K562 (cell line): ENCODE measurements around the gene KRT76. TPM values are rescaled to one million over a fixed set of nuclear protein-coding genes. Genes with fewer than 3 reads are reported as not detected.

ENCODE experiments used
- PURB ChIP-seq: sonication (generic); formaldehyde crosslinking; IDR thresholded peaks from 2 replicates; pipeline ENCODE4 v1.9.0; 2021; ENCODE audit warnings: low read depth, mild to moderate bottlenecking, missing genetic modification reagents
- polyA plus RNA-seq, 8 experiments: library from polyadenylated mRNA; depleted of rRNA in 4 of 8; stranded (reverse) in 5 of 8; unstranded in 3 of 8; fragments of >200 nt; fragmentation: Nextera tagmentation in 2 of 8; fragmentation: Illumina TruSeq in 1 of 8; extraction: Ambion mirVana in 2 of 8; extraction: Trizol in 1 of 8; gene quantifications; 2 replicates each; pipeline versions ENCODE4 v1.2.1 to v1.2.3, GENCODE V29; 2011 to 2014; ENCODE audit warnings: inconsistent platforms in 1 of 8, missing spikeins in 1 of 8
- total RNA-seq, 7 experiments: library from RNA; depleted of rRNA in 6 of 7; stranded (reverse); fragments of >200 nt in 6 of 7; fragmentation: Illumina TruSeq in 2 of 7; extraction: Trizol in 2 of 7; gene quantifications; 2 replicates each; pipeline versions ENCODE4 v1.2.1 to v1.2.3, GENCODE V29; 2011 to 2021; ENCODE audit warnings: low replicate concordance in 1 of 7
- TF ChIP-seq, protein P1 (sequence below), 2 experiments: fragments of 450-650 bp; IDR thresholded peaks; 2 replicates each; pipeline ENCODE4 v1.6.1; 2016; ENCODE audit warnings: mild to moderate bottlenecking in 2 of 2, borderline replicate concordance in 1 of 2, low read depth in 1 of 2, moderate library complexity in 1 of 2

KRT76 gene
- total and polyA plus RNA-seq, 9 of the 15 experiments (the other 6 are each of a cell fraction or from before 2014, with no cell fraction given): not detected

GRCh38 chr12:52791271-52792184 lies 14.4 kb upstream of the KRT76 start (continued):
- TF ChIP-seq, protein P1, sequence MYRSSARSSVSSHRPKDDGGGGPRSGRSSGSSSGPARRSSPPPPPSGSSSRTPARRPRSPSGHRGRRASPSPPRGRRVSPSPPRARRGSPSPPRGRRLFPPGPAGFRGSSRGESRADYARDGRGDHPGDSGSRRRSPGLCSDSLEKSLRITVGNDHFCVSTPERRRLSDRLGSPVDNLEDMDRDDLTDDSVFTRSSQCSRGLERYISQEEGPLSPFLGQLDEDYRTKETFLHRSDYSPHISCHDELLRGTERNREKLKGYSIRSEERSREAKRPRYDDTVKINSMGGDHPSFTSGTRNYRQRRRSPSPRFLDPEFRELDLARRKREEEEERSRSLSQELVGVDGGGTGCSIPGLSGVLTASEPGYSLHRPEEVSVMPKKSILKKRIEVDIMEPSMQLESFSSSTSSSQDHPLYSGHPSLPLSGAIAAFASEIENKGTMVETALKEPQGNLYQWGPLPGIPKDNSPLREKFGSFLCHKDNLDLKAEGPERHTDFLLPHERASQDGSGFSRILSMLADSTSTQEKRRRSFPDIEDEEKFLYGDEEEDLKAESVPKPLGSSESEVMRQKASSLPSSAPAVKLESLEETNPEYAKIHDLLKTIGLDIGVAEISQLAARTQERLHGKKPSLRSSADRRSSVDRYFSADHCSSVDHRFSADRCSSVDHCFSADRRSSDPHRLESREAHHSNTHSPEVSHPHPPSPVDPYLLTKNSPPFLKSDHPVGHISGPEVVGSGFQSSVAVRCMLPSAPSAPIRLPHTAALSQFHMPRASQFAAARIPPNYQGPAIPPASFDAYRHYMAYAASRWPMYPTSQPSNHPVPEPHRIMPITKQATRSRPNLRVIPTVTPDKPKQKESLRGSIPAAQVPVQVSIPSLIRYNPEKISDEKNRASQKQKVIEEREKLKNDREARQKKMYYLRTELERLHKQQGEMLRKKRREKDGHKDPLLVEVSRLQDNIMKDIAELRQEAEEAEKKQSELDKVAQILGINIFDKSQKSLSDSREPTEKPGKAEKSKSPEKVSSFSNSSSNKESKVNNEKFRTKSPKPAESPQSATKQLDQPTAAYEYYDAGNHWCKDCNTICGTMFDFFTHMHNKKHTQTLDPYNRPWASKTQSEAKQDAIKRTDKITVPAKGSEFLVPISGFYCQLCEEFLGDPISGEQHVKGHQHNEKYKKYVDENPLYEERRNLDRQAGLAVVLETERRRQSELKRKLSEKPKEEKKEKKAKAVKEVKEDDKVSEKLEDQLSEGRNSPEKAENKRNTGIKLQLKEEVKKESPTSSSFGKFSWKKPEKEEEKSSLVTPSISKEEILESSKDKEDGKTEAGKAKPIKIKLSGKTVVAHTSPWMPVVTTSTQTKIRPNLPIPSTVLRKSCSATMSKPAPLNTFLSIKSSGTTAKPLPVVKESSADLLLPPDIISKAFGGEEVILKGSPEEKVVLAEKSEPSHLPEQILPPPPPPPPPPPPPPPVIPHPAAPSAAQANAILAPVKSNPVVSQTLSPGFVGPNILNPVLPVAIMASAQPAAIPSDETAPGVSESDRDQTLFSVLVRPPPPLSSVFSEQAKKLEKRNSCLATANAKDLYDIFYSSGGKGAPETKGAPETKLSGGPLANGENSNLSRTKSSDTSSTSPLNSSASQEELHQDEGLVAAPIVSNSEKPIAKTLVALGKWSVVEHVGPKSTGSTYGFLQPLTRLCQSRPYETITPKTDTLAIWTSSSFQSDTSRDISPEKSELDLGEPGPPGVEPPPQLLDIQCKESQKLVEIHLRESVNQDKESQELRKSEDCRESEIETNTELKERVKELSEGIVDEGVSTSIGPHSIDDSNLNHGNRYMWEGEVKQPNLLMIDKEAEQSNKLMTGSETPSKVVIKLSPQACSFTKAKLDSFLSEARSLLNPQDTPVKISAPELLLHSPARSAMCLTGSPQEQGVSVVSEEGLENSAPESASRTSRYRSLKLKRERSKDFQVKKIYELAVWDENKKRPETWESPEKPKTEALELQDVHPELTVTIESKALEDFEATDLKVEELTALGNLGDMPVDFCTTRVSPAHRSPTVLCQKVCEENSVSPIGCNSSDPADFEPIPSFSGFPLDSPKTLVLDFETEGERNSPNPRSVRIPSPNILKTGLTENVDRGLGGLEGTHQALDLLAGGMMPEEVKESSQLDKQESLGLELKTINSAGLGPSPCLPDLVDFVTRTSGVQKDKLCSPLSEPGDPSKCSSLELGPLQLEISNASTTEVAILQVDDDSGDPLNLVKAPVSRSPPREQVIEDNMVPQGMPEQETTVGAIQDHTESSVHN (IDR thresholded peaks at IDR 0.05; ENCODE audit: borderline replicate concordance in 1 of 2, low read depth in 1 of 2): no peak
- no peak for TF ChIP-seq PURB (CRISPR knock-in tag)
